Measurements from ENCODE around the gene MBP. TPM values are rescaled to one million over a fixed set of nuclear protein-coding genes. Genes with fewer than 3 reads are reported as not detected.

MBP gene
- total RNA-seq, 4 donors from 2014 or later, result 18.1 to 58.8 (median 30.6) TPM

DNA sequence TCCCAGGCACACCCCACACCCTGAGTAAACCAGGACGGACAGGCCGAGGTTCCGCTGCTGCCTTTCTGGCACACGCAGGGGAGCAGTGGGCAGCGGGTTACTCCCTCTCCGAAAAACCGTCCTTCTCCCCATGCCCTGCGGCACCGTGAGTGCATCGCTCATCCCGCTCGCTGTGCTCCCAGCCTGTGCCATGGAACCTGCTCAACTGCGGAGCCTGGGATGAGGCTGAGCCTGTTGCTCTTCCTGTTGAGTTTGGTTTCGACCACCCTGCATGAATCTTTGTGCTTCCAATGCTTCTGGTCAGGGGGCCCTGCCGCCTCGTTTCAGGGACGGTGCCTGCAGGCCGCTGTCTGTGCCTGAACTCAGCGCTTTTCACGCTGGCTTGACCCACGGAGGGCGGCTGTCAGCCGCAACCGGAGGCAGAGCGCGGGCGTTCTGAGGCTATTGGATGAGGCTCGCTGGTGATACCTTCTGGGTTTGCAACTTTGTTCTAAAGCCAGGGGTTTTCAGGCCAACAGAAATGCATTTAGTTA, 106.7 kb downstream of the MBP start:
- TF ChIP-seq CTCF (IDR thresholded peaks at IDR 0.05; ENCODE audit: low read depth), result no peak

- TF ChIP-seq CTCF (IDR thresholded peaks at IDR 0.05; ENCODE audit: low read depth), result no peak
Measured at GRCh38 chr18:77025123-77025522, 107.5 kb downstream of the MBP start.

GRCh38 chr18:77024476-77024875, 108.1 kb downstream of the MBP start:
- TF ChIP-seq CTCF (IDR thresholded peaks at IDR 0.05; ENCODE audit: low read depth), result no peak

DNA sequence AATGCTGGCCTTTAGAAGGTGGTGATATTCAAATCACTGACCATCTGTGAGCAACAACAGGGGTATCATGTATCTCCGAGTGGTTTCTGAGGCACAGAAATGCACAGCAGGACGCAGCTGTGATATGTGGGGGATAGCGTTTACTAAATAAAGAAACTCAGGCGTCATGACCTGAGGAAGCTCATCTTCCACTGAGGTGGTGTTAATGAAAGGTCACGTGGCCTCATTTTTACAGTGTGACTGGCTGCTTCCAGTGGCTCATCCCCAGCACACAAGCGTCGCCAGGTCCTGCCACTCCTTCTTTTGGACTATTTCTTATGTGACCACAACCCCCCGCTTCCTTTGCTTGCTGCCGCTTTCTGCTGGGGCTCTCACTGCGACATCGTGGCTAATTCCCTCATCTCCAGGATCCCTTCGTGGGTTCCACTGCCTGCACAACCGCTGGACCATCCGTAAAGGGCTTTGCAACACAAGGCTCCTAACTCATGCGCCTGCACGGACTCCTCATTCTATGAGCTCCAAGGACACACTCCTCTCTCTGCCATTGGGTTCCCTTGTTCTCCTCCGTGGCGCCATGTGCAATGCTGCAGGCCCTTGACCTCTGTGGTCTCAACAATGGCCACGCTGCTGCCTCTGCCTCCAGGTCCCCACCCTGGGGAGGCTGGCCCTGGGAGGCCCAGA, 109.3 kb downstream of the MBP start:
- no peak for TF ChIP-seq CTCF (IDR thresholded peaks at IDR 0.05; ENCODE audit: low read depth)

DNA sequence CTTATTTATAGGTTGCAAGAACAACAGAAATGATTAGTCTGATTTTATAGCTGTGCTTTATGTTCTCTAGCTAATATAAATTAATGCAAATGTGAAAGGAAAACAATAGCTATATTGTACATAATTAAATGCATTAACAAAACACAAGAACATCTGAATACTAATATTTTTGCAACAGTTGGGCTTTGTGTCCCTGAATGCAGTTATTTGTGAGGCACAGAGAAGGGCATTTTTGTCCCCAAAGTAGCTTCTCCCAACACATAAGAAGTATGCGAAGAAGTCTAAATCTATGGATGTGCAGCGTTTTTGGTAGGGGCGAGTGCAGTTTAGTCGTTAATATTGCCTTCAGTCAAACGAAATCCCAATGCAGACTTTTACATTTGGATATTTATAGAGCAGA, 110.0 kb downstream of the MBP start:
- TF ChIP-seq CTCF (IDR thresholded peaks at IDR 0.05; ENCODE audit: low read depth), result no peak

- no peak for TF ChIP-seq CTCF (IDR thresholded peaks at IDR 0.05; ENCODE audit: low read depth)
Measured at GRCh38 chr18:77022116-77022515, 110.5 kb downstream of the MBP start.

DNA sequence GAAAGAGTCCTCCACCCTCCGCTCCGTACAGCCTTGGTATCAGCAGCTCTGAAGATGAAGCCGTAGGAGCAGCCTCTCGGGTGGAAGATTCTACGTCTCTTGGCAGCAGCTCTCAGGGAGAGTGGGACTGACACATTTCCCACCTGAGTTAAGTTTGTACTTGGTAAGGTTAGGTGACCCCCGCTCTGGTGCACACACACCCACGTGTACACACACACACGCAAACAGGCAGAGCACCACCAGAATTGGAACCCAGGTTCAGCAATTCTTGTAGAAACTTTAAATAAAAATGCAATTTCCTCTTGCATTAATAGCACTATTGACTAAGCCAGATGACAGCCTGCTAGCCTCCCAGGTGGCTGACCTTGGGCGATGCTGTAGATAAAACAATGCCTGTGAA, 111.5 kb downstream of the MBP start:
- no peak for TF ChIP-seq CTCF (IDR thresholded peaks at IDR 0.05; ENCODE audit: low read depth)
